OCI-LY7 (cell line): Measurements from ENCODE around the gene CCDC142.

Experiments
- CTCF ChIP-seq: fragments of 200-600 bp; sonication (generic); conservative IDR thresholded peaks from 2 replicates; pipeline ENCODE4 v1.5.1; 2014; ENCODE audit warnings: mild to moderate bottlenecking, antibody characterized with exemption, low read length, moderate library complexity, mixed read lengths
- EZH2phosphoT487 ChIP-seq: fragments of 200-600 bp; sonication (generic); IDR thresholded peaks from 2 replicates; pipeline ENCODE4 v1.6.1; 2018; ENCODE audit warnings: low read depth, borderline replicate concordance, mild to moderate bottlenecking, mixed run types, antibody characterized with exemption, low read length, moderate library complexity, mixed read lengths

GRCh38 chr2:74424139-74424992 is 58.4 kb downstream of the CCDC142 start:
- TF ChIP-seq CTCF: no peak
- no peak for TF ChIP-seq EZH2phosphoT487
